Panc1 (cell line): ENCODE data around the gene MAB21L2.

Experiments
- CTCF ChIP-seq: fragments of 450-650 bp; IDR thresholded peaks from 2 replicates; pipeline ENCODE4 v1.5.1; 2017; ENCODE audit warnings: mild to moderate bottlenecking
- POLR2AphosphoS5 ChIP-seq: IDR thresholded peaks from 2 replicates; pipeline ENCODE4 v1.6.1; 2012; ENCODE audit warnings: mild to moderate bottlenecking, low read depth, low read length, moderate library complexity
- SIN3A ChIP-seq: IDR thresholded peaks from 2 replicates; pipeline ENCODE4 v1.6.1; 2012; ENCODE audit warnings: low read depth, mild to moderate bottlenecking, low read length, moderate library complexity, borderline replicate concordance; ENCODE audit not compliant: insufficient read depth
- TCF7L2 ChIP-seq: IDR thresholded peaks from 2 replicates; pipeline ENCODE4 v1.6.1; 2011; ENCODE audit warnings: mild to moderate bottlenecking, low read depth, low read length, inconsistent platforms

DNA sequence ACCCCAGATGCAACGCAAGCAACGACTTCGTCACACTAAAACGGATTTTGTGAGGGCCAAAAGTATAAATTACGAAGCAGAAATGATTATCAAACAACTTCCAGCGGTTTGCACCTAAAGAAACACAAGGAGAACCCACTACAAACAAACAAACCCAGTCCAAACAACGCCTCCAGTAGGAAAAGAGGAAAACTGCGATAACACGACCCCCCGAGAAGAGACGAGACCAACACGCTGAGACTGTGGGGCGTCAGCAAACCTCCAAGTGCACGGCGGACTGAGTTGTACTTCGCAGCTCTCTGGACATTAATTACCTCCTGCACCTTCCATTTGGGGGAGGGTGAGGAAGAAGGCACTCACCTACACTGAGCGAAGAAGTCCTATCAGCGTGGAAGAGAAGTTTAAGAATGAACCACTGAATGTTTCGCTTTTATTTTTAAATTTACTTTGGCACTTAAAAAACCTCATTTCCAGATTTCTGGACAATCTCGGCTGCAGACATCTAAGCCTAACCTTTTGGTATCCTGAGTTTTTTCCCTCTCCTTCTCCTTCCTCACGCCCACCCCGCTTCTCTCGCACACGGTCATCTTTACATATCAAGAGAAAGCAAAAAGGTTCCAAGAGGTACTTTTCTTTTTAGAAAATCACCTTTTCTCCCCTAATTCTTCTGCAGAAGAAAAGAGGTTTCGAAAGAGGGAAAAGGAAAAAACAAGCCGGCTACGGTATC, at the start of gene MAB21L2:
- TF ChIP-seq CTCF = no peak
- no peak for TF ChIP-seq SIN3A
- TF ChIP-seq POLR2AphosphoS5 = no peak
- TF ChIP-seq TCF7L2 = no peak
